Right kidney (tissue), 9 donors: ENCODE results near the gene OR56A3.
"Not testable (repeated sequence)": the region's sequence is repeated elsewhere in the genome, so short reads cannot be mapped to it uniquely, and the experiment has no call there.

ENCODE experiments used
- DNase-seq: peaks from one replicate; pipeline ENCODE4 v3.0.0-alpha.2; 2016
- long read RNA-seq, 8 donors: transcript quantifications; one replicate each; lab custom pipeline, GENCODE V29; 2026

OR56A3 gene
- long read RNA-seq, donor 1 = 0 reads
- long read RNA-seq, donor 2 = 0 reads
- long read RNA-seq, donor 3 = 0 reads
- long read RNA-seq, donor 4 = 0 reads
- long read RNA-seq, donor 5 = 0 reads
- long read RNA-seq, donor 6 = 0 reads
- long read RNA-seq, donor 7 = 0 reads
- long read RNA-seq, donor 8 = 0 reads

GRCh38 chr11:5941951-5942350, at the start of gene OR56A3:
TSS of gene OR56A3 (plus strand) at chr11:5942251. CDS start at chr11:5947347, 5,096 bp downstream.
- DNase-seq = no peak

- no peak for DNase-seq
These were observed 49.1 kb upstream of the OR56A3 start, which contains the start of gene OR52E5 for GRCh38 chr11:5892908-5893307. TSS of gene OR52E5 (plus strand) at chr11:5893208. CDS start at chr11:5900777, 7,569 bp downstream.

GRCh38 chr11:5899534-5899933, 42.5 kb upstream of the OR56A3 start:
- DNase-seq = no peak

GRCh38 chr11:5910540-5910939, 31.5 kb upstream of the OR56A3 start:
- DNase-seq = no peak

GRCh38 chr11:5922749-5923426, 19.2 kb upstream of the OR56A3 start:
- DNase-seq = no peak

GRCh38 chr11:5923427-5923776, 18.6 kb upstream of the OR56A3 start:
- DNase-seq = no peak

GRCh38 chr11:5923794-5924193, 18.3 kb upstream of the OR56A3 start:
- DNase-seq = no peak

GRCh38 chr11:5928271-5928670, 13.8 kb upstream of the OR56A3 start:
- no peak for DNase-seq

GRCh38 chr11:5928811-5929210, 13.2 kb upstream of the OR56A3 start:
- DNase-seq = no peak

GRCh38 chr11:5929571-5930368, 12.3 kb upstream of the OR56A3 start:
- no peak for DNase-seq

- no peak for DNase-seq
These were observed 11.4 kb upstream of the OR56A3 start for GRCh38 chr11:5930614-5931013.

- no peak for DNase-seq
These were observed 11.0 kb upstream of the OR56A3 start for GRCh38 chr11:5931061-5931460.

- DNase-seq = no peak
These were observed 9.4 kb upstream of the OR56A3 start for GRCh38 chr11:5932671-5933070.

- no peak for DNase-seq
These were observed 8.9 kb upstream of the OR56A3 start for GRCh38 chr11:5933116-5933515.

- DNase-seq = no peak
These were observed 4.0 kb upstream of the OR56A3 start for GRCh38 chr11:5937868-5938602.

GRCh38 chr11:5938603-5938965, 3.5 kb upstream of the OR56A3 start:
- no peak for DNase-seq

- DNase-seq = no peak
These were observed 1.3 kb upstream of the OR56A3 start for GRCh38 chr11:5940748-5941147.

- DNase-seq = no peak
These were observed 13.5 kb downstream of the OR56A3 start for GRCh38 chr11:5955586-5955985.

GRCh38 chr11:5960704-5961320, 18.8 kb downstream of the OR56A3 start:
- DNase-seq = not testable (repeated sequence)

GRCh38 chr11:5966958-5967357, 24.9 kb downstream of the OR56A3 start:
- no peak for DNase-seq

GRCh38 chr11:5967708-5968107, 25.7 kb downstream of the OR56A3 start:
- DNase-seq = no peak

GRCh38 chr11:5968394-5968793, 26.3 kb downstream of the OR56A3 start, which contains the start of gene OR56A5:
TSS of gene OR56A5 (minus strand) at chr11:5968494. CDS start at chr11:5968494, 0 bp downstream.
- no peak for DNase-seq
